Measurements from ENCODE around the gene MBNL3.

MBNL3 gene, protein sequence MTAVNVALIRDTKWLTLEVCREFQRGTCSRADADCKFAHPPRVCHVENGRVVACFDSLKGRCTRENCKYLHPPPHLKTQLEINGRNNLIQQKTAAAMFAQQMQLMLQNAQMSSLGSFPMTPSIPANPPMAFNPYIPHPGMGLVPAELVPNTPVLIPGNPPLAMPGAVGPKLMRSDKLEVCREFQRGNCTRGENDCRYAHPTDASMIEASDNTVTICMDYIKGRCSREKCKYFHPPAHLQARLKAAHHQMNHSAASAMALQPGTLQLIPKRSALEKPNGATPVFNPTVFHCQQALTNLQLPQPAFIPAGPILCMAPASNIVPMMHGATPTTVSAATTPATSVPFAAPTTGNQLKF

GRCh38 chrX:132488819-132489577 lies at the start of gene MBNL3:
TSS of gene MBNL3 (minus strand) at chrX:132489038. CDS start at chrX:132439611, 49,427 bp downstream.
- no peaks in the 10 kb centered on the region for H3K27me3 ChIP-seq (ENCODE audit: control insufficient read depth, insufficient read depth, low read length)
- WGBS (ENCODE audit: insufficient coverage, insufficient read length): no CpG with 5 or more reads among the region's 59 CpGs
- H3K4me3 ChIP-seq (ENCODE audit: low read length): peak within 1 kb of the TSS; percentile 48; the same call in 1 of the 2 replicates

DNA sequence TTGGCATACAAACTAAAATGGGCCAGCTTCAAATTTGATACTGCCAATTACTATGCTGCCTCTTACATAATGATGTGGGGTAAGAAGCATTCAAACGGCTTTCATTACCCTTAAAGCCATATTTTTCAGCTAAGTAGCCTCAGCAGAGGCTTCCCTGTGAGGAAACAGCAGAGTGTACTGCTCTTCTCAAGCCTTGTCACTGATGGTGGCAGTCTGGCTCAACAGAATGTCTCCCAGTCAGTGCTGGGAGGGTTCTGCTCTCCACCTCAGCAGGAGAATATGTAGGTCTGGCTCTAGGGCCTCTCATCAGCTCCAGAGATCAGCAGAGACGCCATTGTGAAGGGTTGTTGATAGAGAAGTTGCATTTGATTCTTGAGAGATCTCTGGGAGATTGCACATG lies 44.6 kb upstream of the MBNL3 start:
- no peak for DNase-seq (ENCODE audit: low read depth, low spot score)
- no peaks in the 10 kb centered on the region for H3K27me3 ChIP-seq (ENCODE audit: control insufficient read depth, insufficient read depth, low read length)
- no peaks in the 10 kb centered on the region for H3K4me1 ChIP-seq (ENCODE audit: control insufficient read depth, insufficient read depth, low read length)
- H3K27ac ChIP-seq (ENCODE audit: low read length): no peak overlapping the region
- no peaks in the 10 kb centered on the region for H3K36me3 ChIP-seq (ENCODE audit: control insufficient read depth, insufficient read depth, low read length)
- no peaks in the 10 kb centered on the region for H3K9me3 ChIP-seq (ENCODE audit: control insufficient read depth, insufficient read depth, low read length)
- H3K4me3 ChIP-seq (ENCODE audit: low read length): no peak overlapping the region
- no CpG with 5 or more reads among the region's 2 CpGs for WGBS (ENCODE audit: insufficient coverage, insufficient read length)

More at GRCh38 chrX:132488819-132489577, at the start of gene MBNL3:
- Histone ChIP-seq H3K9me3 (ENCODE audit: control insufficient read depth, insufficient read depth, low read length) (no peaks in the 10 kb centered on the region), H3K27ac (ENCODE audit: low read length) (no peak within 1 kb of the TSS), H3K4me1 (ENCODE audit: control insufficient read depth, insufficient read depth, low read length) (no peaks in the 10 kb centered on the region), H3K36me3 (ENCODE audit: control insufficient read depth, insufficient read depth, low read length) (no peaks in the 10 kb centered on the region)
- no peak for DNase-seq (ENCODE audit: low read depth, low spot score)

- Histone ChIP-seq H3K4me1 (ENCODE audit: control insufficient read depth, insufficient read depth, low read length) (no peaks in the 10 kb centered on the region), H3K27me3 (ENCODE audit: control insufficient read depth, insufficient read depth, low read length) (no peaks in the 10 kb centered on the region), H3K27ac (ENCODE audit: low read length) (no peak overlapping the region), H3K9me3 (ENCODE audit: control insufficient read depth, insufficient read depth, low read length) (no peaks in the 10 kb centered on the region), H3K4me3 (ENCODE audit: low read length) (no peak overlapping the region), H3K36me3 (ENCODE audit: control insufficient read depth, insufficient read depth, low read length) (no peaks in the 10 kb centered on the region)
- WGBS (ENCODE audit: insufficient coverage, insufficient read length): no CpG with 5 or more reads among the region's 1 CpG
- DNase-seq (ENCODE audit: low read depth, low spot score): no peak
Measured at GRCh38 chrX:132532913-132533312, 44.1 kb upstream of the MBNL3 start.

GRCh38 chrX:132532097-132532496 lies 43.3 kb upstream of the MBNL3 start:
- Histone ChIP-seq H3K27me3 (ENCODE audit: control insufficient read depth, insufficient read depth, low read length) (no peaks in the 10 kb centered on the region), H3K9me3 (ENCODE audit: control insufficient read depth, insufficient read depth, low read length) (no peaks in the 10 kb centered on the region), H3K4me3 (ENCODE audit: low read length) (no peak overlapping the region), H3K4me1 (ENCODE audit: control insufficient read depth, insufficient read depth, low read length) (no peaks in the 10 kb centered on the region), H3K36me3 (ENCODE audit: control insufficient read depth, insufficient read depth, low read length) (no peaks in the 10 kb centered on the region), H3K27ac (ENCODE audit: low read length) (no peak overlapping the region)
- no CpG with 5 or more reads among the region's 1 CpG for WGBS (ENCODE audit: insufficient coverage, insufficient read length)
- no peak for DNase-seq (ENCODE audit: low read depth, low spot score)

GRCh38 chrX:132520792-132521191 lies 32.0 kb upstream of the MBNL3 start:
- DNase-seq (ENCODE audit: low read depth, low spot score): no peak
- Histone ChIP-seq H3K9me3 (ENCODE audit: control insufficient read depth, insufficient read depth, low read length) (no peaks in the 10 kb centered on the region), H3K4me1 (ENCODE audit: control insufficient read depth, insufficient read depth, low read length) (no peaks in the 10 kb centered on the region), H3K27ac (ENCODE audit: low read length) (no peak overlapping the region), H3K4me3 (ENCODE audit: low read length) (no peak overlapping the region), H3K27me3 (ENCODE audit: control insufficient read depth, insufficient read depth, low read length) (no peaks in the 10 kb centered on the region), H3K36me3 (ENCODE audit: control insufficient read depth, insufficient read depth, low read length) (no peaks in the 10 kb centered on the region)
- no CpG with 5 or more reads among the region's 1 CpG for WGBS (ENCODE audit: insufficient coverage, insufficient read length)

- no peaks in the 10 kb centered on the region for H3K27me3 ChIP-seq (ENCODE audit: control insufficient read depth, insufficient read depth, low read length)
- H3K4me3 ChIP-seq (ENCODE audit: low read length): no peak overlapping the region
- H3K4me1 ChIP-seq (ENCODE audit: control insufficient read depth, insufficient read depth, low read length): no peaks in the 10 kb centered on the region
- no peaks in the 10 kb centered on the region for H3K9me3 ChIP-seq (ENCODE audit: control insufficient read depth, insufficient read depth, low read length)
- DNase-seq (ENCODE audit: low read depth, low spot score): no peak
- WGBS (ENCODE audit: insufficient coverage, insufficient read length): no CpG with 5 or more reads among the region's 3 CpGs
- no peaks in the 10 kb centered on the region for H3K36me3 ChIP-seq (ENCODE audit: control insufficient read depth, insufficient read depth, low read length)
- H3K27ac ChIP-seq (ENCODE audit: low read length): no peak overlapping the region
Measured at GRCh38 chrX:132520213-132520612, 31.4 kb upstream of the MBNL3 start.

DNA sequence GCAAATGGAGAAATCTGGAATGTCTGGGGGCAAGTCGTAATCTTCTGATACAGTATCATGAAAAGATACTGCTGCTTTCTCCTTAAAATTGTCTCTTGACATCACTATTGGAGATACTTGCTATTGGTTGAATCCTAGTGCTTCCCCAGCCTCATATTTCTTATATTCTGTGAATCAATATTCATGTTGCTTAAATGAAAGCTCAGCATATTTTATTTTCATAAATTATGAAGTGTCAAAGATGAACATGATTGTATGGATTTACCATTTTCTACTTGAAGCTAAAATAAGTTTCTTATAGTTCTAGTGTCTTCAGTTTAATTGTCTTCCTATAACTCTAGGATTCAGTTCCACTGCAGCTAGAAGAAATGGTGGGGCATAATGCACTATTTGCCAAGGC lies 29.6 kb upstream of the MBNL3 start:
- WGBS (ENCODE audit: insufficient coverage, insufficient read length): no CpG with 5 or more reads among the region's 1 CpG
- H3K9me3 ChIP-seq (ENCODE audit: control insufficient read depth, insufficient read depth, low read length): no peaks in the 10 kb centered on the region
- DNase-seq (ENCODE audit: low read depth, low spot score): no peak

GRCh38 chrX:132508834-132509233 lies 20.0 kb upstream of the MBNL3 start:
- H3K27me3 ChIP-seq (ENCODE audit: control insufficient read depth, insufficient read depth, low read length): no peaks in the 10 kb centered on the region
- no CpG with 5 or more reads among the region's 2 CpGs for WGBS (ENCODE audit: insufficient coverage, insufficient read length)
- no peak overlapping the region for H3K27ac ChIP-seq (ENCODE audit: low read length)
- no peak for DNase-seq (ENCODE audit: low read depth, low spot score)
- no peaks in the 10 kb centered on the region for H3K9me3 ChIP-seq (ENCODE audit: control insufficient read depth, insufficient read depth, low read length)
- no peak overlapping the region for H3K4me3 ChIP-seq (ENCODE audit: low read length)
- H3K36me3 ChIP-seq (ENCODE audit: control insufficient read depth, insufficient read depth, low read length): no peaks in the 10 kb centered on the region
- no peaks in the 10 kb centered on the region; the same call in 1 of the 2 replicates for H3K4me1 ChIP-seq (ENCODE audit: control insufficient read depth, insufficient read depth, low read length)

More for the DNA sequence above, 29.6 kb upstream of the MBNL3 start:
- Histone ChIP-seq H3K36me3 (ENCODE audit: control insufficient read depth, insufficient read depth, low read length) (no peaks in the 10 kb centered on the region), H3K4me3 (ENCODE audit: low read length) (no peak overlapping the region), H3K27ac (ENCODE audit: low read length) (no peak overlapping the region), H3K4me1 (ENCODE audit: control insufficient read depth, insufficient read depth, low read length) (no peaks in the 10 kb centered on the region), H3K27me3 (ENCODE audit: control insufficient read depth, insufficient read depth, low read length) (no peaks in the 10 kb centered on the region)

DNA sequence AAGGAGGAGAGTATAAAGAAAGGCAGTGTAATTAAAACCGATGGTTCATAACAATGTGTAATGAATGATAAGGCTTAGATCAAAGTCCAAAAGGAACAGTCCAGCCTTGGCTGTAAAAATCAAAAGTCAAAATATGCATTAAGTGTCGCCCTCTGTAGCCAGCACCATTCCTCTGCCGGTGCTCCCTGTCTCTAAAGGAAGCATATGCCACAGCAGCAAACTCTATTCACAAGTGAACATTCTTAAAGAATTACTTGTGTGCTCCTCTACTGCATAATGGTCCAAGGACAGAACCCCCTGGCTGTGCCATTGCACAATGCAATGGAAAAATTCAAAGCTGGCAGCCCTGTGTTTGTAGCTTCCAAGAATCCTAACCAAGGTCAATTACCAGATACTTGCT lies 16.3 kb upstream of the MBNL3 start:
- Histone ChIP-seq H3K4me1 (ENCODE audit: control insufficient read depth, insufficient read depth, low read length) (no peaks in the 10 kb centered on the region; the same call in 1 of the 2 replicates), H3K36me3 (ENCODE audit: control insufficient read depth, insufficient read depth, low read length) (no peaks in the 10 kb centered on the region), H3K9me3 (ENCODE audit: control insufficient read depth, insufficient read depth, low read length) (no peaks in the 10 kb centered on the region), H3K27ac (ENCODE audit: low read length) (no peak overlapping the region), H3K27me3 (ENCODE audit: control insufficient read depth, insufficient read depth, low read length) (no peaks in the 10 kb centered on the region), H3K4me3 (ENCODE audit: low read length) (no peak overlapping the region)
- no CpG with 5 or more reads among the region's 3 CpGs for WGBS (ENCODE audit: insufficient coverage, insufficient read length)
- no peak for DNase-seq (ENCODE audit: low read depth, low spot score)

- Histone ChIP-seq H3K36me3 (ENCODE audit: control insufficient read depth, insufficient read depth, low read length) (no peaks in the 10 kb centered on the region), H3K4me1 (ENCODE audit: control insufficient read depth, insufficient read depth, low read length) (no peaks in the 10 kb centered on the region; the same call in 1 of the 2 replicates), H3K4me3 (ENCODE audit: low read length) (no peak overlapping the region), H3K9me3 (ENCODE audit: control insufficient read depth, insufficient read depth, low read length) (no peaks in the 10 kb centered on the region), H3K27ac (ENCODE audit: low read length) (no peak overlapping the region), H3K27me3 (ENCODE audit: control insufficient read depth, insufficient read depth, low read length) (no peaks in the 10 kb centered on the region)
- no CpG with 5 or more reads among the region's 1 CpG for WGBS (ENCODE audit: insufficient coverage, insufficient read length)
- no peak for DNase-seq (ENCODE audit: low read depth, low spot score)
Measured at GRCh38 chrX:132504417-132504816, 15.6 kb upstream of the MBNL3 start.

Measured in iPS DF 6.9 (cell line).